Gastroesophageal sphincter (tissue), 3 donors: ENCODE measurements around the gene RNF44.

ENCODE experiments used
- CTCF ChIP-seq, 4 experiments: fragments of 200-600 bp in 2 of 4; fragments of 450-650 bp in 2 of 4; sonication (generic) in 1 of 4; IDR thresholded peaks; one replicate each; pipeline ENCODE4 v1.5.1; 2017 to 2019; ENCODE audit warnings: antibody characterized with exemption in 4 of 4, mild to moderate bottlenecking in 2 of 4, moderate library complexity in 2 of 4
- EP300 ChIP-seq: sonication (generic); formaldehyde crosslinking; IDR thresholded peaks from one replicate; pipeline ENCODE4 v1.6.1; 2017; ENCODE audit warnings: antibody characterized with exemption, mild to moderate bottlenecking
- POLR2A ChIP-seq, 2 donors: fragments of 450-650 bp; IDR thresholded peaks; one replicate each; pipeline ENCODE4 v1.6.1; 2017; ENCODE audit warnings: antibody characterized with exemption in 2 of 2, mild to moderate bottlenecking in 2 of 2, moderate library complexity in 1 of 2
- POLR2AphosphoS5 ChIP-seq: sonication (generic); formaldehyde crosslinking; IDR thresholded peaks from one replicate; pipeline ENCODE4 v1.6.1; 2017; ENCODE audit warnings: antibody characterized with exemption

GRCh38 chr5:176485176-176485575 is 52.0 kb downstream of the RNF44 start:
- TF ChIP-seq POLR2AphosphoS5 = no peak
- TF ChIP-seq POLR2A (IDR thresholded peaks at IDR 0.05) = no peak
- no peak for TF ChIP-seq CTCF (IDR thresholded peaks at IDR 0.05)
- no peak for TF ChIP-seq EP300
